Measurements from ENCODE around the gene CFI.
"Not testable (repeated sequence)": the region's sequence is repeated elsewhere in the genome, so short reads cannot be mapped to it uniquely, and the experiment has no call there.

Gene CFI

DNA sequence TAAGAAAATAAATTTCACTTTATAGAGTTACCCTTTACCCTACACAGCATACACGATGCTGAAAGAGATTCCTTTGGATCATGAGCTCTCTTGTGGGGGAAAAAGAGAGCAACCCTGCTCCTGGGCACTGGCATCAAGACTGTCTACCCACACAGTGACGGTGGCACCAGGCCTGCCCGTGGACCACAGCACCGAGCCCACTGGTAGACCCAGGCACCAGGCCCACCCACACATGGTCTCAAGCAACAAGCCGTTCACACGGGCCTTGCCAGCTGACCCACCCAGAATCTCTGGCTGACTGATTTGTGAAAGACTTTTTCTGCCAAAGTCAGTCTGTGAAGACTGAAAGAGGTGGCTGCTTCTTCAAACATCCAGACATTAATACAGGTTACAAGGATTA is 6.7 kb downstream of the CFI start:
- DNase-seq, result no peak

GRCh38 chr4:109787807-109788206 is 14.0 kb downstream of the CFI start:
- DNase-seq, result no peak

- no peak for DNase-seq
These were observed 15.0 kb downstream of the CFI start for GRCh38 chr4:109786846-109787245.

DNA sequence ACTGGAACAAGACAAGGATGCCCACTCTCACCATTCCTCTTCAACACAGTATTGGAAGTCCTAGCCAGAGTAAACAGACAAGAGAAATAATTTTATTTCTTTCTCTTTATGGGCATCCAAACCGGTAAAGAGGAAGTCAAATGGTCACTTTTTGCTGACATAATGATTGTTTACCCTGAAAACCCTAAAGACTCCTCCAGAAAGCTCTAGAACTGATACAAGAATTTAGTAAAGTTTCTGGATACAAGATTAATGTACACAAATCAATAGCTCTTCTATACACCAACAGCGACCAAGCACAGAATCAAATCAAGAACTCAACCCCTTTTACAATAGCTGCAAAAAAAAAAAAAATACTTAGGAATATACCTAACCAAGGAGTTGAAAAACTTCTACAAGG is 19.7 kb downstream of the CFI start:
- DNase-seq, result not testable (repeated sequence)

GRCh38 chr4:109764789-109765402 is 36.9 kb downstream of the CFI start:
- no peak for DNase-seq

DNA sequence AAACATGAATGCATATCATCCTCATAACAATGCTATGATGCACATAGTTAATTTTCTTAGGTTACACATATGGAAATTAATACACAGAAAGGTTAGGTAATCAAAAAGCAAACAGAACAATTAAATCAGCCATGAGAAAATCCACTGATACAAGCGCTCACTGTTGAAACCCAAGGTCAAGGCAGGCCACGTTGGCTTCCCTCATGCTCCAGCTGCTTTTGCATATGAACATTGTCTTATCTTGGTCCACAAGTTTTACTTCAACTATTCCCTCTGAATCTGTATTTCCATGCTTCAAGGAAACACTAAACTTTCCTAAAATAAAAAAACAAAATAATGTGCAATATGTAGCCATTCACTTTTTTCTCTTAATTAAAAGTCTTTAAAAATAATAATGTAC is 37.4 kb downstream of the CFI start:
- DNase-seq, result no peak

GRCh38 chr4:109760682-109761081 is 41.1 kb downstream of the CFI start:
- DNase-seq, result no peak

- DNase-seq, result no peak
These were observed 46.1 kb downstream of the CFI start for GRCh38 chr4:109755656-109756055.

DNA sequence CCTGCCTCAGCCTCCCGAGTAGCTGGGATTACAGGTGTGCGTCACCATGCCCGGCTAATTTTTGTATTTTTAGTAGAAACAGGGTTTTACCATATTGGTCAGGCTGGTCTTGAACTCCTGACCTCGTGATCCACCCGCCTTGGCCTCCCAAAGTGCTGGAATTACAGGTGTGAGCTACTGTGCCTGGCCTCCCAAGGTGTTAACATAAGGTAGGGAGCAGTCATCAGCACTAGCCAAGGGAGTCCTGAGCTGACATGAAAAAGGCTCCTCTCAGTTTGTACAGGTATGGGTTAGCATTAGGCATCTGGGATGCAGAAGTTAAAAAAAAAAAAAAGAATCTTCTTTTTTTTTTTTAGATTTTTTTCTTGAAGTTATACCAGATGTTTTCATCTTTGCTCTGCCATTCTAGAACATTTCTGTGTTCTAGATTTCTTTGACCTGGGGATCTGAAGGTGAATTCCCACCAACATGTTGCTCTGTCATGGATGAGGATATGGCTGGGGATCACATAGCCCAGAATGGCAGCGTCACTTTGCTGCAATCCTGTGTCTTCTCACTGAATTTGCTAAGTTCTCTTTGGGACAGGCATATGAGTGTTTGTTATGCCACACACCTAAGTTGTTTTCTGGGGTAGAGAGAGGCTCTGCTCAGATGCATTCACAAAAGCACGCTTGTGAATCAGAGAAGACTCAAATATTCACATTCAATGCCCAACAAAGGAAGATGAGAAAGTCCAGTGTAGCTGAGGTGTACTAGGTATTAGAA is 47.5 kb downstream of the CFI start:
- DNase-seq, result no peak

GRCh38 chr4:109752525-109752924 is 49.3 kb downstream of the CFI start:
- no peak for DNase-seq

- no peak for DNase-seq
These were observed 49.9 kb downstream of the CFI start for GRCh38 chr4:109751852-109752251.

DNA sequence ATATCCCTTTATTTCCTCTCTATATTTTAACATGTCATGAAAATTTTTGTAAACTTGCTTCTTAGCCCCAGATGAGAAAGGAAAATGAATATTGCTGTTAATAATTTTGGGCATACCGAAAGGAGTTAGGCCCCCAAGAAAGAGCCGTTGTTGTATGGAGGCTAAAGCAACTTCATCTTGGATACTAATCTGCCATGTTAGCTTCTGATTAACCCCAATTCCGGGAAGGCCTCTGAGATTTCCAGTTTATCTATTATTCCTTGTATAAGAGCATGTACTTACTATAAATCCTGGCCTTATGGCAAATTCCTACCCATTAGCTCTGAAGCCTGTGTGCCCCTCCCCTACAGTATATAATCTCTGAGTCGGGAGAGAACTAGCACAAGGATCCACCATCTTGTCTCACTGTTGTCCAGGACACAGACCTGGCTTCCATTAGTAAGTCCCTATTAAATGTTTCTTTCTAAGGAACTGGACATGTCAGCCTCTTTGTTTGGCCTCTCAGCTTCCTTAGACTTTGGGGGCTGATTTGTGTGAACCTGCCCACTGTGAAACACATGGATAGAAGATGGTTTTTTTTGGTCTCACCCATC is 51.1 kb downstream of the CFI start:
- DNase-seq, result no peak

- no peak for DNase-seq
These were observed 52.3 kb downstream of the CFI start for GRCh38 chr4:109749388-109750082.

DNA sequence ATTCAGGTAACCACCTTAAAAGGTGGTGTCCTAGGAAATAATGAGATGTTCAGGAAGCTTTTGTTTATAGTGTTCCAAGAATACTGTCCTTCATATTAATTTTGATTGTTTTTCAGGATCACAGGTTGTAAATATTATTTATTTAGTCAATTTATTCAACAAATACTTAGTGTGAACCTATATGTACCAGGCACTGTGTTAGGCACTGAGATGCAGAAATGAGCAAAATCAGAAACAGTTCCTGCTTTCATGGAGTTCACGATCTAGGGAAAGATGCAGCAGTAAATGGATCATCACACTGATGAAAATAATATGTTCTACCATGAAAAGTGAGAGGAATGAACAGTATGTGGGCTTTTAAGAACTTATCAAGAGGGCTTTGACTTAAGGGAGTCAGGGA is 53.7 kb downstream of the CFI start:
- no peak for DNase-seq

- no peak for DNase-seq
These were observed 55.1 kb downstream of the CFI start for GRCh38 chr4:109746728-109747127.

DNA sequence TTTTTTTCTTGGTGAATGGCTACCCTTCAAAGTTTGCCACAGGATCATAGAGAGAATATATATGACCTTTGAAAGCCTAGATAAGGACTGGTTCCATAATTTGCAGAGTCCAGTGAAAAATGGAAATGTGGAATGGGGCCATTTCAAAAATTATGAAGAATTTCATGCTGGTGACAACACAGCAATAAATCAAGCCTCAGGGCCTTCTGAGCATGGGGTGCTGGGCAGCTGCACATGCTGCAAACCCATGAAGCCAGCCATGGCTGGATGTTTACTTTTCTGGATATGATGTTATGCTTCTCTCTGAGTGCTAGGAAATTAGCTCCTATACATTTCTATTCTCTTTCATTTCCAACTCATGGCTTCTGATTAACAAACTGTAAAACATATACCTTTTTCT is 56.0 kb downstream of the CFI start:
- DNase-seq, result no peak

DNA sequence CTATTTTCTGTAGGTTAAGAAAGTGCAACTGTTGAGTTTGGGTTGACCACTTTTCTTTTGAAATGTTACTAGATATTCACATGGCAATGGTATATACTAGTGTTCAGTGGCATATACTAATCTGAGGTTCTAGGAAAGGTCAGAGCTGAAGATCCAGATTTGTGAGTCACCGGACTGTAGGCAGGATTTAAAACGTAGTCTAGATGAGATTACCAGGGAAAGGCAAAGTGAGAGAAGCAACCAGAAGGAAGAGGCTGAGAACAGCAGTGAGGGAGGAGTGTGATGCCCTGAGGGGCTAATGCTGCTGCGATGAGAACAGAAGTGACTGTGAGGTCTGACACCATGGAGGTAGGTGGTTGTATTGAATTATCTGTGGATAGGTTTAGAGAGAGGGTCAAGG is 62.3 kb downstream of the CFI start:
- no peak for DNase-seq

GRCh38 chr4:109738104-109738872 is 63.5 kb downstream of the CFI start:
- no peak for DNase-seq

- DNase-seq, result no peak
These were observed 66.0 kb downstream of the CFI start for GRCh38 chr4:109735566-109736365.

DNA sequence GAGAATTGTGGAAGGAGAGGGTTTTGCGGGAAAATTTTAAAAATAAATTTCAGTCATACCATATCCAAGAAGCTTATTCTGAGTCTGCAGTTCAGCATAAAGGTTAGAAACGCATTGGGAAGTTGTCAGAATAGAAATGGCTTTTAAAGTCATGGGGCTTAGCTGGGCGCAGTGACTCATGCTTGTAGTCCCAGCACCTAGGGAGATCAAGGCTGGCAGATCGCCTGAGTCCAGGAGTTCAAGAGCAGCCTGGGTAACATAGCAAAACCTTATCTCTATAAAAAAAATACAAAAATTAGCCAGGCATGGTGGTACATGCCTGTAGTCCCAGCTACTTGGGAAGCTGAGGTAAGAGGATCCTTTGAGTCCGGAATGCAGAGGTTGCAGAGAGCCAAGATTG is 68.1 kb downstream of the CFI start:
- no peak for DNase-seq

DNA sequence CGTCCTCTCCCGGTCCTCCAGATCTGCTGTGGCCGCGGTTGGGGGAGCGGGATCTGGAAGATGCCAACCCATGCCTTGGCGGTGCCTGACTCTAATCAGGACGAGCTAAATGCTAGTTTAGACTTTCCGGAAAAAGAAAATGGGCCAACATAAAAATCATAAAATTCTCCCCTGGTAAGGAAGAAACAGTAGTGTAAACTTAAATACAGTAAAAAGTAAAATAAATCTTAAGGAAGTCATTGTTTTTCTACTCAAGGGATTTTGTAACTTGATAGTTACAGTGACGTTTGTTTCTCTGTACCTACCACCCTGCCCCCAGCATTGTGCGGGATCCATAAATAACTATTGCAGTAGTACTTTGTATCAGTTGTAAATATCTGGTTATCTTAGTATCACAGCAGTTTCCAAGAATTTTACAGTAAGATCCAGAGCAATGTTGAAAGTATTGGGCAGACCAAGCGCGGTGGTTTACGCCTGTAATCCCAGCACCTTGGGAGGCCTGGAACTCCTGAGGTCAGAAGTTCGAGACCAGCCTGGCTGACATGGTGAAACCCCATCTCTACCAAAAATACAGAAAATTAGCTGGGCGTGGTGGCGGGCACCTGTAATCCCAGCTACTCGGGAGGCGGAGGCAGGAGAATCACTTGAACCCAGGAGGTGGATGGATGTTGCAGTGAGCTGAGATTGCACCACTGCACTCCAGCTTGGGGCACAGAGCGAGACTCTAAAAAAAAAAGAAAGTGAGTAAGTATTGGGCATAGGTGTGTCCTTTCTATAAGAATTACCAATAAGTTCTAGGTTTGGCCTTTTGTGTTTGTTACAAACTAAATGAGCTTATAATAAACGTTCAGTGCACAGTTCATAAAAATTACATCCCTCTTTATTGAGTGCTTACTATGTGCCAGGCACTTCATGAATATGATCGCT is 70.9 kb downstream of the CFI start:
- no peak for DNase-seq
